Lower lobe of right lung (tissue), 2 donors: ENCODE data around the gene SLC38A10. TPM values are rescaled to one million over a fixed set of nuclear protein-coding genes. Genes with fewer than 3 reads are reported as not detected.

ENCODE experiments used
- ATAC-seq, 2 donors: fragments of 200-7000 bp; cut with Tn5 transposase; one replicate each; pipeline ENCODE4 v1.9.1; 2020 to 2022; ENCODE audit warnings: mild to moderate bottlenecking in 2 of 2, moderate library complexity in 2 of 2
- DNase-seq: peaks from one replicate; pipeline ENCODE4 v3.0.0-alpha.2; 2020
- H3K27ac ChIP-seq: fragments of 200-600 bp; one replicate; pipeline ENCODE4 v1.8.0; 2022
- H3K27me3 ChIP-seq: fragments of 200-600 bp; one replicate; pipeline ENCODE4 v1.8.0; 2022; ENCODE audit warnings: low read depth
- H3K36me3 ChIP-seq: fragments of 200-600 bp; one replicate; pipeline ENCODE4 v1.8.0; 2022; ENCODE audit warnings: mild to moderate bottlenecking
- H3K4me1 ChIP-seq: fragments of 200-600 bp; one replicate; pipeline ENCODE4 v1.8.0; 2022
- H3K4me3 ChIP-seq: fragments of 200-600 bp; one replicate; pipeline ENCODE4 v1.8.0; 2022; ENCODE audit warnings: mild to moderate bottlenecking
- H3K9me3 ChIP-seq: fragments of 200-600 bp; one replicate; pipeline ENCODE4 v1.8.0; 2022
- CTCF ChIP-seq: fragments of 200-600 bp; IDR thresholded peaks from one replicate; pipeline ENCODE4 v1.8.0; 2022; ENCODE audit warnings: antibody characterized with exemption, mild to moderate bottlenecking
- intact Hi-C: fragments of 100-400 bp; cut with DNase I; formaldehyde crosslinking; loops from one replicate; pipeline ENCODE4 v1.11.0; 2022
- total RNA-seq: library from RNA; stranded (reverse); fragmentation: NEBNext Ultra II Directional; extraction: Animal tissue kit (Norgen Biotek cat#: 25700); gene quantifications from one replicate; pipeline ENCODE4 v1.2.1, GENCODE V29; 2021
- donor health status: DM: no; HTN: yes; CAD: no; lungs with severe emphysema.

Gene SLC38A10
- total RNA-seq, 1 donor from 2014 or later = 98.1 TPM

DNA sequence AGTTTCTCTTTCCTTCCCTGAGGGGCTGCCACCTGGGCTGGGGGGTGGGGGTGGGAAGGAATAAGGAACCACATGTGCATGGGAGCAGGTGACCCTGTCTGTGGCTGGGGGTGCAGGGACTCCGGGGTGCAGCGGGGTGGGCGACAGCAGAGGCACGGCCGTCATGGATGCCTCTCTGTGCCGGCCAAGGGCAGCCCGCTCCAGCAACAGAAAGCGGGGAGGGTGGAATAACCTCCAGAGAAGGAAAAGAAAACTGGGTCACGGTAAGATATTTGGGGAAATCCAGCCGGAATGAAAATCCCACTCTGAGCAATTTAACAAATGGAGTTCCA, 51.8 kb downstream of the SLC38A10 start:
- Histone ChIP-seq H3K4me3 (no peak overlapping the region), H3K27me3 (no peaks in the 10 kb centered on the region), H3K9me3 (no peaks in the 10 kb centered on the region), H3K4me1 (peaks cover 14% of the 10 kb centered on the region), H3K27ac (no peak overlapping the region), H3K36me3 (peaks cover 21% of the 10 kb centered on the region)
- no peak for TF ChIP-seq CTCF
- no peak for ATAC-seq
- intact Hi-C loops = no loop called here
- DNase-seq = no peak

DNA sequence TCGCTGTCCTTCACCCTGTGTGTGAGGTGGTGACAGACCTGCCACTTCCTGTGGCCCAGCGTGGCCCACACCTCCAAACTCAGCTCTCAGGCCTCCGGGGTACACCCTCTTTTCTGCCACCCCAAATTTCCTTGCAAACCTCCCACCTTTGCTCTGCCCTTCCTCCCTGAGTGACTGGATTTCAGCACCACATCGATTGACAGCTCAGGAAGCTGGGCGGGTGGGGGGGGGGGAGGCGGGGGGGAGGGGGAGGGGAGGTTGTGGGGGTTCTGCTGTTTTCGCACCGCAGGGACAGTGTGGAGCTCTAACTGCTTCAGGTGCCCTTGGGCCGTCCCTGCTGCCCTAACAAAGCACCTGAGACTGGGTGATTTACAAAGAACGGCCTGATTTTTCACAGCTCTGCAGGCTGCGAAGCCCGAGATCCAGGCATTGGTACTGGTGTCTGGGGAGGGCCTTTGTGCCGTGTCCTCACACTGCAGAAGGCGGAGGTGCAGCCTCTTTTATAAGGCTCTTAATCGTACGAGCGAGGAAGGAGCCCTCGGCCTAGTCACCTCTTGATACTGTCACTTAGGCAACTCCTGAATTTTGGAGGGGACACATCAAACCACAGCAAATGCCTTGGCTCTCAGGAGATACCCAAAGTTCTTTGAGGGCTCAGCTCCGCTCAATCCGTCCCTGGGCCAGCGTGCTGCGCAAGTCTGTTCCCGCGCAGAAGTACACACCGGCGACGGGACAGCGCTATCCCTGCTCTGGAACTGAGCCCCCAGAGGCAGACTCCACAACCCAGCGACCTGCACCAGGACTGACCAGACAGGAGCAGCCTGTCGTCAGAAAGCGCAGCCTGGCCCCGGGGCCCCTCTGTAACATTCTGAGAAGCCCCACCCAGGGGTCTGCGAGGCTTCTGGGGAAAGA, 52.4 kb downstream of the SLC38A10 start:
- no peak for ATAC-seq
- peaks cover 20% of the 10 kb centered on the region for H3K4me1 ChIP-seq
- H3K27ac ChIP-seq = no peak overlapping the region
- no peak for TF ChIP-seq CTCF
- no peak for DNase-seq
- no peak overlapping the region for H3K4me3 ChIP-seq
- intact Hi-C loops = no loop called here
- H3K27me3 ChIP-seq = no peaks in the 10 kb centered on the region
- no peaks in the 10 kb centered on the region for H3K9me3 ChIP-seq
- H3K36me3 ChIP-seq = peaks cover 21% of the 10 kb centered on the region

- peaks cover 21% of the 10 kb centered on the region for H3K36me3 ChIP-seq
- H3K27me3 ChIP-seq = no peaks in the 10 kb centered on the region
- H3K4me1 ChIP-seq = peaks cover 28% of the 10 kb centered on the region
- no peaks in the 10 kb centered on the region for H3K9me3 ChIP-seq
- peak; percentile 78 for TF ChIP-seq CTCF
- intact Hi-C loops = no loop called here
- H3K27ac ChIP-seq = no peak overlapping the region
- no peak for ATAC-seq
- DNase-seq = peak; percentile 73
- H3K4me3 ChIP-seq = no peak overlapping the region
Observed at GRCh38 chr17:81241648-81242420, 53.3 kb downstream of the SLC38A10 start.

DNA sequence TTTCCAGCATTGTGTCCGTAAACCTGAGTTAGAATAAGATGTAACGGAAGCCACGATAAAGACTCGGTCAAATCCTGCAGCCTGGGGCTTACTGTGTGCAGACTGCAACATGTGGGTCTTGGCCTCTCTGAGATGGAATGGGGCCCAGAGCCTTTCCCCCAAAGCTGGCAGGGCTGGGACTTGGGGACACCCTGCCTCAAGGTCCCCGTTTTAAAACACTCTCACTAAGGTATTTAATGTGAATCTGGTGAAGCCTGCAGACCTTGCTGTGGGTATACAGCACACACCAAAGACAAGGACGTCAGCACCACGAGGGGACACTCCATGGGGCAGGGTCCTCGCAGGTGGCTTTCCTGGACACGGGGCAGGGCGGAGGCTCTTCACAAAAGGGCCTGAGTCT, 53.9 kb downstream of the SLC38A10 start:
- no peak for TF ChIP-seq CTCF
- no peak for DNase-seq
- Histone ChIP-seq H3K36me3 (peaks cover 19% of the 10 kb centered on the region), H3K9me3 (no peaks in the 10 kb centered on the region), H3K4me1 (peaks cover 33% of the 10 kb centered on the region), H3K27ac (no peak overlapping the region), H3K4me3 (no peak overlapping the region), H3K27me3 (no peaks in the 10 kb centered on the region)
- intact Hi-C loops = no loop called here
- no peak for ATAC-seq

DNA sequence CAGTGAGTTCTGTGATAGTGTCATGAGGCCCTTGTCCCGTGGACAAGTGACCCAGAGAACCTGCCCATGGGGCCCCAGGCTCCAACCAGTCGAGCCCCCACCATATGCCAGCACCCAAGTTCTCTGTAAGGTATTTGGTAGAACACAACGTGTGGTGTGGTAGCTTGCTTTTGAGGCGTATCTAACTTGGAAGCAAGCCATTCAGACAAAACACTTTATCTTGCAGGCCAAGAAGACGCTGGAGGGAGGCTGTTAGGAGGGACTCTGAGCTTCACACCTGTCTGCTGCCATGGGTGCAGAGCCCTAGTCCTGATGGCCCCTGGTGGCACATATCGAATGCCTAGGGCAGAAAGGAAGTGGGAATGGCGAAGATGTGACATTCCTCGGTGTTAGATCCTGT, 54.3 kb downstream of the SLC38A10 start:
- intact Hi-C loops = no loop called here
- no peak for ATAC-seq

More for the DNA sequence above, 54.3 kb downstream of the SLC38A10 start:
- no peaks in the 10 kb centered on the region for H3K27me3 ChIP-seq
- no peak for TF ChIP-seq CTCF
- peaks cover 33% of the 10 kb centered on the region for H3K4me1 ChIP-seq
- H3K36me3 ChIP-seq = peaks cover 15% of the 10 kb centered on the region
- DNase-seq = no peak
- no peaks in the 10 kb centered on the region for H3K9me3 ChIP-seq
- no peak overlapping the region for H3K4me3 ChIP-seq
- no peak overlapping the region for H3K27ac ChIP-seq
